ENCODE measurements around the gene PNPLA8.

DNA sequence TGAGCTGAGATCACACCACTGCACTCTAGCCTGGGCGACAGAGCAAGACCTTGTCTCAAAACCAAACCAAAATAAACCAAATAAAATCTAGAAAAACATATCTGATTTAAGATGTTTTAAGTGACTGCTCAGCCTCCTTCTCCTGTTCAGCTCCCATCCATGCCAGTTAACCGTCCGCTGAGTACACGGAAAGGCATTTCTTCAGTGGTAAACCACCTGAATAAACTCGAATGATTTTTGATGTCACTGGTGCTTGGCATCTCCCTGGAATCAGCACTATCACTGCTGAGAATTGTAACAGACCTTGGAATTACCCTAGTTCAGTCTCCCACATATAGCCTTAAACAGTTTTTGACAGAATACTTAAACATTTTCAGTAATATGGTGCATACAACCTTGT is 45.6 kb downstream of the PNPLA8 start:
- no peak for TF ChIP-seq EZH2phosphoT487 (conservative IDR thresholded peaks at IDR 0.05; ENCODE audit: low read length)
- TF ChIP-seq, protein P1, sequence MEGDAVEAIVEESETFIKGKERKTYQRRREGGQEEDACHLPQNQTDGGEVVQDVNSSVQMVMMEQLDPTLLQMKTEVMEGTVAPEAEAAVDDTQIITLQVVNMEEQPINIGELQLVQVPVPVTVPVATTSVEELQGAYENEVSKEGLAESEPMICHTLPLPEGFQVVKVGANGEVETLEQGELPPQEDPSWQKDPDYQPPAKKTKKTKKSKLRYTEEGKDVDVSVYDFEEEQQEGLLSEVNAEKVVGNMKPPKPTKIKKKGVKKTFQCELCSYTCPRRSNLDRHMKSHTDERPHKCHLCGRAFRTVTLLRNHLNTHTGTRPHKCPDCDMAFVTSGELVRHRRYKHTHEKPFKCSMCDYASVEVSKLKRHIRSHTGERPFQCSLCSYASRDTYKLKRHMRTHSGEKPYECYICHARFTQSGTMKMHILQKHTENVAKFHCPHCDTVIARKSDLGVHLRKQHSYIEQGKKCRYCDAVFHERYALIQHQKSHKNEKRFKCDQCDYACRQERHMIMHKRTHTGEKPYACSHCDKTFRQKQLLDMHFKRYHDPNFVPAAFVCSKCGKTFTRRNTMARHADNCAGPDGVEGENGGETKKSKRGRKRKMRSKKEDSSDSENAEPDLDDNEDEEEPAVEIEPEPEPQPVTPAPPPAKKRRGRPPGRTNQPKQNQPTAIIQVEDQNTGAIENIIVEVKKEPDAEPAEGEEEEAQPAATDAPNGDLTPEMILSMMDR (IDR thresholded peaks at IDR 0.05; ENCODE audit: insufficient read depth, low read length, poor library complexity, severe bottlenecking): no peak

Measured in SU-DHL-6 (cell line).